ENCODE measurements around the gene SPANXD. TPM values are rescaled to one million over a fixed set of nuclear protein-coding genes. Genes with fewer than 3 reads are reported as not detected.

SPANXD gene
- total RNA-seq, 1 donor from 2014 or later: not detected

DNA sequence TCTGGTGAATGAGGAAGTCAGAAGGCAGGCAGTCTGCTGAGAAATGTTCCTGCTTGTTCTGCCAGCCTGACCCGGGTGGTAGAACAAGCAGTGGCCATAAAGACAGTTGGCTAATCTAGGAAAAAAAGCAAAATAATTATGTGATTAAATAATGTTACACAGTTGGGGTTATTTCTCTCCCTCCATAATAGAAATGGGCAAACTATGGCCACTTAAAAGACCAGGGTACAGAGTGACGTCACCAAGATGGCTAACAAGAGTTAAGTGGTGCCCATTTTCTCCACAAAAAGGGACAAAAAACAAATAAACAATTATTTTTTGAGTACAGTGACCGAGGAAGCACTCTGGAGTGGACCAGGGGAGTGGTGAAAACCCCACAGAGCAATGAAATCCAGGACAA lies 16.1 kb upstream of the SPANXD start:
- intact Hi-C loops (cut with DNase I): no loop called here
- TF ChIP-seq, protein P1, sequence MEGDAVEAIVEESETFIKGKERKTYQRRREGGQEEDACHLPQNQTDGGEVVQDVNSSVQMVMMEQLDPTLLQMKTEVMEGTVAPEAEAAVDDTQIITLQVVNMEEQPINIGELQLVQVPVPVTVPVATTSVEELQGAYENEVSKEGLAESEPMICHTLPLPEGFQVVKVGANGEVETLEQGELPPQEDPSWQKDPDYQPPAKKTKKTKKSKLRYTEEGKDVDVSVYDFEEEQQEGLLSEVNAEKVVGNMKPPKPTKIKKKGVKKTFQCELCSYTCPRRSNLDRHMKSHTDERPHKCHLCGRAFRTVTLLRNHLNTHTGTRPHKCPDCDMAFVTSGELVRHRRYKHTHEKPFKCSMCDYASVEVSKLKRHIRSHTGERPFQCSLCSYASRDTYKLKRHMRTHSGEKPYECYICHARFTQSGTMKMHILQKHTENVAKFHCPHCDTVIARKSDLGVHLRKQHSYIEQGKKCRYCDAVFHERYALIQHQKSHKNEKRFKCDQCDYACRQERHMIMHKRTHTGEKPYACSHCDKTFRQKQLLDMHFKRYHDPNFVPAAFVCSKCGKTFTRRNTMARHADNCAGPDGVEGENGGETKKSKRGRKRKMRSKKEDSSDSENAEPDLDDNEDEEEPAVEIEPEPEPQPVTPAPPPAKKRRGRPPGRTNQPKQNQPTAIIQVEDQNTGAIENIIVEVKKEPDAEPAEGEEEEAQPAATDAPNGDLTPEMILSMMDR (IDR thresholded peaks at IDR 0.05): no peak
- H3K4me3 ChIP-seq: no peak overlapping the region
- no peaks in the 10 kb centered on the region for H3K4me1 ChIP-seq
- H3K36me3 ChIP-seq: no peaks in the 10 kb centered on the region
- H3K27me3 ChIP-seq: no peaks in the 10 kb centered on the region
- DNase-seq (ENCODE audit: low spot score in 2 of 2): no peak
- no peak overlapping the region for H3K27ac ChIP-seq
- H3K9me3 ChIP-seq: no peaks in the 10 kb centered on the region

DNA sequence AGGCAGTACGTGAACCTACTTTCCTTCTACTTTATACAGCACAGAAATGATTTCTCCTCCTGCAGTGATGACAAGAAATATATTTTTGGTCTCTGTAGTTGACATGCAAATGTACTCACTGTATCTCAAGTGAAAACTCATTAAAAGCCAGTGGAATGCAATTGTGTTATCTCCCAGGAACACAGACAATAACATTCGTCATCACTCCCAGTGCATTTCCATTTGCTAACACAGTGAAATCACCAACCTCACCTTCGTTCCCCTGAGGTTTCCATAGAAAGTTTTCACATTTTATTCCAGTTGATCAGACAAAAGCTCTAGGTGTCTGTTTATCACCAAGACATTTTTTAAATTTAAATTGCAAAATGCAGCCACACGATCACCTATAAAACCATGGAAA lies 2.5 kb upstream of the SPANXD start:
- H3K27ac ChIP-seq: no peak overlapping the region
- no peaks in the 10 kb centered on the region for H3K4me1 ChIP-seq
- TF ChIP-seq, protein P1 (IDR thresholded peaks at IDR 0.05): no peak
- H3K36me3 ChIP-seq: no peaks in the 10 kb centered on the region
- H3K27me3 ChIP-seq: no peaks in the 10 kb centered on the region
- intact Hi-C loops (cut with DNase I): no loop called here
- DNase-seq (ENCODE audit: low spot score in 2 of 2): no peak
- H3K4me3 ChIP-seq: no peak overlapping the region
- no peaks in the 10 kb centered on the region for H3K9me3 ChIP-seq

DNA sequence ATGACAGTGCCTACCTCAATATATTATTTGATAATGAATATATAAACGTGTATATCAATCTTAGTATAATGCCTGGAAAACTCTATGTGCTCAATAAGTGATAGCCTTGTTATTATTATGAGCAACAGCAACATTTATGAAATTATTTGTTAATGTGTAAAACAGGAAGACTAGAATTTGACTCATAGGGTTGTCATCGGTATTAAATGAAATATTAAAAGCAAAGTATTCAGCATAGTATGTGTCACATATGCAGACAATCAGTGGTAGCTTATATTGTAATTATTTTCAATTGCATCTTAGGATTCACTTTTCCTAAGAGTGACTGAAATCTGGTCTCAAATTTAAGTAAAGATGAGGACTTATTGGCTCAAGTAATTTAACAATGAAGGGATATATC lies 24.6 kb downstream of the SPANXD start:
- Histone ChIP-seq H3K27me3 (no peaks in the 10 kb centered on the region), H3K4me3 (no peak overlapping the region), H3K9me3 (no peaks in the 10 kb centered on the region), H3K36me3 (no peaks in the 10 kb centered on the region), H3K27ac (no peak overlapping the region), H3K4me1 (no peaks in the 10 kb centered on the region)
- intact Hi-C loops (cut with DNase I): no loop called here
- DNase-seq (ENCODE audit: low spot score in 2 of 2): no peak
- TF ChIP-seq, protein P1 (IDR thresholded peaks at IDR 0.05): no peak

DNA sequence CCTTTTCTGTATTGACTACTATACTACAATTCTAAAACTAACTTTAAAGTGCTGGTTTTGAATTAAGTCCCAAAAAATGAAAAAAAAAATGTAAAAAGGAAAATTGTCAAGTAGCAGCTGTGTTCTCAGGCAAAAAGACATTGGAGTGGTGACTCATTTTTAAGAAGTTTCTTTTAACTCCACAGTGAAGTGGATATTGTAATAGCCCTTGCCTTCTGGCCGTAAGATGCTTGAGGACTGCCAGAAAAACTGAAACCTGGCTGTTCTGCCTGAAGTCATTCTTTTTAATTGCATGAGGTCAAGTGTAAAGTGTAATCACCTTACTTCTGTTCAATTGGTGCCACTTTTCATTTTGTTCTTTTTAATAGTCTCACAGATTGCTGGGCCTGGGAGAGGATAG lies 28.9 kb downstream of the SPANXD start:
- Histone ChIP-seq H3K9me3 (no peaks in the 10 kb centered on the region), H3K27me3 (no peaks in the 10 kb centered on the region), H3K36me3 (no peaks in the 10 kb centered on the region), H3K4me1 (no peaks in the 10 kb centered on the region), H3K4me3 (no peak overlapping the region), H3K27ac (no peak overlapping the region)
- intact Hi-C loops (cut with DNase I): no loop called here
- no peak for DNase-seq (ENCODE audit: low spot score in 2 of 2)
- TF ChIP-seq, protein P1 (IDR thresholded peaks at IDR 0.05): no peak

DNA sequence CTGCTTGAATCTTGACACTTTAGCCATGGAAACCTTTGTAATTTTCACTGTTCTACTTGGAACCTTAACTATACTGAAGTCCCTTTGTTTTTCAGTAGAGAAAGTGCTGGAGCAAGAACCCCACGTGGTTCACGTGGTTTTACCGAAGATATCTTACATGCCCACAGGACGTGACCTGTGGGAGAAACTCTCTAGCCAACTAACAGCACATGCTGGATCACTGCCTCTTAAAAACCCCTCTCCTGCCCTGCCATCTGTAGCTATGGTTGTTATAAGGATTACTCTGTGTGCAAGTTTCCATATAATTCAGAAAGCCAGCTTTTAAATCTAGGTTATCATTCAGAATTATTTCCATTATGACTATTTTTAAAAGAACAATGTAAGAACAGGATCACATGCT lies 30.2 kb downstream of the SPANXD start:
- no peak for DNase-seq (ENCODE audit: low spot score in 2 of 2)
- H3K9me3 ChIP-seq: no peaks in the 10 kb centered on the region
- intact Hi-C loops (cut with DNase I): no loop called here
- H3K27me3 ChIP-seq: no peaks in the 10 kb centered on the region
- H3K27ac ChIP-seq: no peak overlapping the region
- no peaks in the 10 kb centered on the region for H3K36me3 ChIP-seq
- H3K4me1 ChIP-seq: no peaks in the 10 kb centered on the region
- no peak overlapping the region for H3K4me3 ChIP-seq
- TF ChIP-seq, protein P1 (IDR thresholded peaks at IDR 0.05): no peak

DNA sequence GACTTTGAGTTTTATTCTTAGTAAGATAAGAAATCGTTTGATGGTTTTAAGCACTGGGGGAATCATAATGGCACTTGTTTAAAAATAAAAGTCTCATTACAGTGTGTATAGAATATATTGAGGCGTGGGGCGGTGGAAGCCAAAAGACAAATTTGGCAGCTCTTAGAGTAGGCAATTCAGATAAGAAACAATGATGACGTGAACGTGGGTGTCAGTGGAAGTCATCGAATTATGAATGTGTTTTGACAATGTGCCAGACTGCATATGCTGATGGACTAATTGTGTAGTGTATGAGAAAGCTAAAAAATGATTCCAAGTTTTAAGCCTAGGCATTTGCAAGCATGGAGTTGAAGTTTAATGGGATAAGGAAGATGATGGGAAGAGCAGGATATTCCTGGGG lies 35.8 kb downstream of the SPANXD start:
- no peak overlapping the region for H3K27ac ChIP-seq
- intact Hi-C loops (cut with DNase I): no loop called here
- H3K4me1 ChIP-seq: no peaks in the 10 kb centered on the region
- no peaks in the 10 kb centered on the region for H3K36me3 ChIP-seq
- H3K9me3 ChIP-seq: no peaks in the 10 kb centered on the region
- TF ChIP-seq, protein P1 (IDR thresholded peaks at IDR 0.05): no peak
- H3K4me3 ChIP-seq: no peak overlapping the region
- no peaks in the 10 kb centered on the region for H3K27me3 ChIP-seq
- no peak for DNase-seq (ENCODE audit: low spot score in 2 of 2)

Data from ascending aorta (tissue), 2 donors.